ENCODE results near the gene SIRT7.
A peak's percentile ranks its signal among the peaks of the same experiment; 100 is the strongest.

SIRT7 gene

GRCh38 chr17:81870131-81870980, 47.6 kb downstream of the SIRT7 start:
- TF ChIP-seq, protein P1, sequence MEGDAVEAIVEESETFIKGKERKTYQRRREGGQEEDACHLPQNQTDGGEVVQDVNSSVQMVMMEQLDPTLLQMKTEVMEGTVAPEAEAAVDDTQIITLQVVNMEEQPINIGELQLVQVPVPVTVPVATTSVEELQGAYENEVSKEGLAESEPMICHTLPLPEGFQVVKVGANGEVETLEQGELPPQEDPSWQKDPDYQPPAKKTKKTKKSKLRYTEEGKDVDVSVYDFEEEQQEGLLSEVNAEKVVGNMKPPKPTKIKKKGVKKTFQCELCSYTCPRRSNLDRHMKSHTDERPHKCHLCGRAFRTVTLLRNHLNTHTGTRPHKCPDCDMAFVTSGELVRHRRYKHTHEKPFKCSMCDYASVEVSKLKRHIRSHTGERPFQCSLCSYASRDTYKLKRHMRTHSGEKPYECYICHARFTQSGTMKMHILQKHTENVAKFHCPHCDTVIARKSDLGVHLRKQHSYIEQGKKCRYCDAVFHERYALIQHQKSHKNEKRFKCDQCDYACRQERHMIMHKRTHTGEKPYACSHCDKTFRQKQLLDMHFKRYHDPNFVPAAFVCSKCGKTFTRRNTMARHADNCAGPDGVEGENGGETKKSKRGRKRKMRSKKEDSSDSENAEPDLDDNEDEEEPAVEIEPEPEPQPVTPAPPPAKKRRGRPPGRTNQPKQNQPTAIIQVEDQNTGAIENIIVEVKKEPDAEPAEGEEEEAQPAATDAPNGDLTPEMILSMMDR (IDR thresholded peaks at IDR 0.05; ENCODE audit: unreplicated experiment in 3 of 3), result no peak
- Mint-ChIP-seq H3K27ac (peak overlapping the region; percentile 87 to 94 (median 92)), H3K27me3 (ENCODE audit: low read depth) (no peaks in the 10 kb centered on the region), H3K4me3 (peak overlapping the region; percentile 82 to 93 (median 91)), H3K4me1 (peaks cover 11% of the 10 kb centered on the region), H3K9me3 (no peaks in the 10 kb centered on the region), H3K36me3 (ENCODE audit: low read depth) (peaks cover 3% of the 10 kb centered on the region)

- Mint-ChIP-seq H3K4me1 (peaks cover 11% of the 10 kb centered on the region), H3K27me3 (ENCODE audit: low read depth) (no peaks in the 10 kb centered on the region), H3K9me3 (no peaks in the 10 kb centered on the region), H3K4me3 (peak overlapping the region; percentile 82 to 93 (median 91)), H3K27ac (peak overlapping the region; percentile 87 to 94 (median 92)), H3K36me3 (ENCODE audit: low read depth) (peaks cover 3% of the 10 kb centered on the region)
- TF ChIP-seq, protein P1 (IDR thresholded peaks at IDR 0.05; ENCODE audit: unreplicated experiment in 3 of 3), result peak; percentile 98 to 99 (median 98)
Measured at GRCh38 chr17:81869221-81870130, 48.5 kb downstream of the SIRT7 start.

DNA sequence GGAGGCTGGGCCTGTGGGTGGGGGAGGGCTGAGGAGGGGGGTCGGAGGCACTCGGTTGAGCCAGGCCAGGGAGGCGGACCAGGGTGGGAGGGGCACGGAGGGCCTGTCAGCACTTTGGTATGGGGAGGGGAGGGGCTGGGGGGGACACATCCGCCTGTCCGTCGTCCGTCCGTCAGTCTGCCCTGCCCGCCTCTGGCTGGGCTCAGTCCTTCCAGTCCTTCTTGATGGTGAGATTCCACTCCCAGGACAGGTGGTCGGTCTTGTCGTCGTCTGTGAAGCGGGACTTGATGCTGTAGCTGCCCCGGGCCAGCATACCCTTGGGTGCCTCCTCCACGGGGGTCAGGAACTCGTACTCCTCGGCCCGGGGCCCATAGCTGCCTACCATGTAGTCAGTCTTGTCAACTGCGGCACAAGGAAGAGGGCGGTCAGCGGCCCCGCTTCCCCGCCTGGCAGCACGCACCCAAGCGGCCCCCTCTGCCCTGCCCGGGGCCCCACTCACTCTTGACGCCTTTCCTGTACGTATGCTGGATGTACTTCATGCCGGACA, 49.2 kb downstream of the SIRT7 start:
- peaks cover 3% of the 10 kb centered on the region for H3K36me3 Mint-ChIP-seq (ENCODE audit: low read depth)
- H3K4me3 Mint-ChIP-seq, result peak overlapping the region; percentile 14 to 93 (median 82)
- peak overlapping the region in 2 of 3 experiments; percentile 59 to 74 for H3K27ac Mint-ChIP-seq
- H3K4me1 Mint-ChIP-seq, result peaks cover 12% of the 10 kb centered on the region
- no peaks in the 10 kb centered on the region for H3K9me3 Mint-ChIP-seq
- no peaks in the 10 kb centered on the region for H3K27me3 Mint-ChIP-seq (ENCODE audit: low read depth)
- TF ChIP-seq, protein P1 (IDR thresholded peaks at IDR 0.05; ENCODE audit: unreplicated experiment in 3 of 3), result no peak

DNA sequence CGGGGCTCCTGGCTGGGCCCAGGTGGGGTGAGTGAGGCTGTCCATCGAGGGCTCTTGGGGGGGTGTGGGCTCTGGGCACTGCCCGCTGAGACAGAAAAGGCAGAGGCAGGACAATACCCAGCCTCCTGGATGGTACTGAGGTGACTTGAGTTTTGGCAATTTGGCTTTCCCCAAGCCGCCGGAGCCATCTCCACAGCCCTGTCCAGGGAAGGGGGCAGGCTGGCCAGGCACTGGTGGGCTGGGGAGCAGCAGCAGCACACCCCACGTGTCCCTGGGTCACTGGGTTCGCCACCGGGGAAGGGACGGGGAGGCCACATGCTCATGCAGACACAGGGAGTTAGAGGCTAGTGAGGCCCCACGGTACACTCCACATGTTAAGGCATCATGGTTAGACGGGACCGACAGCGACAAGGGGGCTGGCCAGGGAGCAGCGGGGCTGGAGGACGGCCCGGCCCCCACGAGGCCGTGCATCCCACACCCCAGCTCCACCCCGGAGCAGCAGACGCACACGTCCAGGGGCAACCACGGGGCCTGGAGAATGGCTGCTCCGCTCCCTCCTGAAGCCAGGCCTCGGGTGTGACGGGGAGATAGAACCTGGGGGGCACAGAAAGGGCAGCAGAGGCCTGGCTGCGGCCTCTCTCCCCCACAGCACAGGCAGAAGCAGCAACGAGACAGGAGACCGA, 49.8 kb downstream of the SIRT7 start:
- H3K4me3 Mint-ChIP-seq, result peak overlapping the region; percentile 49 to 71 (median 60)
- peaks cover 8% of the 10 kb centered on the region for H3K36me3 Mint-ChIP-seq (ENCODE audit: low read depth)
- H3K4me1 Mint-ChIP-seq, result peaks cover 18% of the 10 kb centered on the region
- H3K9me3 Mint-ChIP-seq, result no peaks in the 10 kb centered on the region
- H3K27me3 Mint-ChIP-seq (ENCODE audit: low read depth), result no peaks in the 10 kb centered on the region
- TF ChIP-seq, protein P1 (IDR thresholded peaks at IDR 0.05; ENCODE audit: unreplicated experiment in 3 of 3), result no peak
- H3K27ac Mint-ChIP-seq, result peak overlapping the region in 2 of 3 experiments; percentile 43 to 74

GRCh38 chr17:81867170-81867990, 50.6 kb downstream of the SIRT7 start:
- Mint-ChIP-seq H3K36me3 (ENCODE audit: low read depth) (peaks cover 8% of the 10 kb centered on the region), H3K4me3 (peak overlapping the region; percentile 17 to 65 (median 34)), H3K4me1 (peaks cover 24% of the 10 kb centered on the region), H3K27me3 (ENCODE audit: low read depth) (no peaks in the 10 kb centered on the region), H3K9me3 (no peaks in the 10 kb centered on the region), H3K27ac (peak overlapping the region in 2 of 3 experiments; percentile 49 to 66)
- TF ChIP-seq, protein P1 (IDR thresholded peaks at IDR 0.05; ENCODE audit: unreplicated experiment in 3 of 3), result no peak

Data from nephron (organoid).